ENCODE results near the gene KLHL5.

Gene KLHL5

GRCh38 chr4:39047681-39048080, 14.4 kb upstream of the KLHL5 start:
- Histone ChIP-seq H3K27me3 (ENCODE audit: insufficient read depth, low read length) (no peaks in the 10 kb centered on the region), H2BK120ac (ENCODE audit: insufficient read depth, low read length, poor library complexity) (no peak overlapping the region), H2BK12ac (ENCODE audit: low read length) (no peak overlapping the region), H3K4ac (ENCODE audit: low read depth, low read length) (no peak overlapping the region), H3K4me3 (ENCODE audit: low read depth, low read length) (no peak overlapping the region), H2BK5ac (ENCODE audit: low read depth, low read length, poor library complexity) (no peak overlapping the region), H3K23ac (ENCODE audit: low read length) (no peak overlapping the region), H3K9ac (ENCODE audit: low read length) (no peak overlapping the region), H2AFZ (ENCODE audit: insufficient read depth, low read length, poor library complexity) (no peak overlapping the region), H3K9me3 (ENCODE audit: insufficient read depth, low read depth, low read length) (no peaks in the 10 kb centered on the region), H4K12ac (ENCODE audit: low read depth, low read length) (no peak overlapping the region), H3K14ac (ENCODE audit: low read length) (no peak overlapping the region), H2AK5ac (ENCODE audit: low read length) (no peak overlapping the region), H3K79me1 (ENCODE audit: low read length) (peaks cover 6% of the 10 kb centered on the region), H3K18ac (ENCODE audit: low read length) (no peak overlapping the region), H3K4me2 (ENCODE audit: low read length) (no peak overlapping the region), H3K36me3 (ENCODE audit: control insufficient read depth in 1 of 2, insufficient read depth in 2 of 2, low read length in 2 of 2) (no peaks in the 10 kb centered on the region), H4K91ac (ENCODE audit: low read depth, low read length) (no peak overlapping the region), H3K79me2 (ENCODE audit: control insufficient read depth, insufficient read depth, low read length, poor library complexity) (peaks cover 3% of the 10 kb centered on the region), H4K8ac (ENCODE audit: low read depth, low read length) (no peak overlapping the region), H3K27ac (ENCODE audit: low read depth, low read length) (no peak overlapping the region), H3K4me1 (ENCODE audit: control insufficient read depth in 1 of 2, insufficient read depth in 2 of 2, low read length in 2 of 2) (peaks cover 0 to 9% of the 10 kb centered on the region in 2 experiments)
- DNase-seq: no peak
- WGBS (ENCODE audit: extremely low coverage, insufficient coverage, insufficient read length): no CpG with 5 or more reads among the region's 2 CpGs

GRCh38 chr4:39048311-39048710, 13.7 kb upstream of the KLHL5 start:
- Histone ChIP-seq H2BK120ac (ENCODE audit: insufficient read depth, low read length, poor library complexity) (no peak overlapping the region), H3K4ac (ENCODE audit: low read depth, low read length) (no peak overlapping the region), H3K14ac (ENCODE audit: low read length) (no peak overlapping the region), H4K91ac (ENCODE audit: low read depth, low read length) (no peak overlapping the region), H3K27ac (ENCODE audit: low read depth, low read length) (no peak overlapping the region), H2BK5ac (ENCODE audit: low read depth, low read length, poor library complexity) (no peak overlapping the region), H3K18ac (ENCODE audit: low read length) (no peak overlapping the region), H4K8ac (ENCODE audit: low read depth, low read length) (no peak overlapping the region), H3K9ac (ENCODE audit: low read length) (no peak overlapping the region), H3K23ac (ENCODE audit: low read length) (no peak overlapping the region), H3K79me2 (ENCODE audit: control insufficient read depth, insufficient read depth, low read length, poor library complexity) (peaks cover 3% of the 10 kb centered on the region), H3K27me3 (ENCODE audit: insufficient read depth, low read length) (no peaks in the 10 kb centered on the region), H3K4me1 (ENCODE audit: control insufficient read depth in 1 of 2, insufficient read depth in 2 of 2, low read length in 2 of 2) (peaks cover 0 to 6% of the 10 kb centered on the region in 2 experiments), H2AK5ac (ENCODE audit: low read length) (no peak overlapping the region), H3K79me1 (ENCODE audit: low read length) (peaks cover 6% of the 10 kb centered on the region), H4K12ac (ENCODE audit: low read depth, low read length) (no peak overlapping the region), H3K4me2 (ENCODE audit: low read length) (no peak overlapping the region), H2BK12ac (ENCODE audit: low read length) (no peak overlapping the region), H3K9me3 (ENCODE audit: insufficient read depth, low read depth, low read length) (no peaks in the 10 kb centered on the region), H3K36me3 (ENCODE audit: control insufficient read depth in 1 of 2, insufficient read depth in 2 of 2, low read length in 2 of 2) (no peaks in the 10 kb centered on the region), H2AFZ (ENCODE audit: insufficient read depth, low read length, poor library complexity) (no peak overlapping the region), H3K4me3 (ENCODE audit: low read depth, low read length) (no peak overlapping the region)
- WGBS (ENCODE audit: extremely low coverage, insufficient coverage, insufficient read length): no CpG with 5 or more reads among the region's 1 CpG
- no peak for DNase-seq

GRCh38 chr4:39050590-39050989, 11.4 kb upstream of the KLHL5 start:
- Histone ChIP-seq H4K8ac (ENCODE audit: low read depth, low read length) (no peak overlapping the region), H2BK120ac (ENCODE audit: insufficient read depth, low read length, poor library complexity) (no peak overlapping the region), H3K27me3 (ENCODE audit: insufficient read depth, low read length) (no peaks in the 10 kb centered on the region), H3K4ac (ENCODE audit: low read depth, low read length) (no peak overlapping the region), H3K4me2 (ENCODE audit: low read length) (no peak overlapping the region), H3K4me3 (ENCODE audit: low read depth, low read length) (no peak overlapping the region), H2BK12ac (ENCODE audit: low read length) (no peak overlapping the region), H2AFZ (ENCODE audit: insufficient read depth, low read length, poor library complexity) (no peak overlapping the region), H3K9ac (ENCODE audit: low read length) (no peak overlapping the region), H3K27ac (ENCODE audit: low read depth, low read length) (no peak overlapping the region), H4K91ac (ENCODE audit: low read depth, low read length) (no peak overlapping the region), H3K14ac (ENCODE audit: low read length) (no peak overlapping the region), H3K18ac (ENCODE audit: low read length) (no peak overlapping the region), H4K12ac (ENCODE audit: low read depth, low read length) (no peak overlapping the region), H3K23ac (ENCODE audit: low read length) (no peak overlapping the region), H3K79me1 (ENCODE audit: low read length) (no peaks in the 10 kb centered on the region), H2BK5ac (ENCODE audit: low read depth, low read length, poor library complexity) (no peak overlapping the region), H2AK5ac (ENCODE audit: low read length) (no peak overlapping the region), H3K36me3 (ENCODE audit: control insufficient read depth in 1 of 2, insufficient read depth in 2 of 2, low read length in 2 of 2) (no peaks in the 10 kb centered on the region), H3K79me2 (ENCODE audit: control insufficient read depth, insufficient read depth, low read length, poor library complexity) (no peaks in the 10 kb centered on the region), H3K9me3 (ENCODE audit: insufficient read depth, low read depth, low read length) (no peaks in the 10 kb centered on the region), H3K4me1 (ENCODE audit: control insufficient read depth in 1 of 2, insufficient read depth in 2 of 2, low read length in 2 of 2) (no peaks in the 10 kb centered on the region)
- DNase-seq: no peak
- no CpG with 5 or more reads among the region's 2 CpGs for WGBS (ENCODE audit: extremely low coverage, insufficient coverage, insufficient read length)

- no peaks in the 10 kb centered on the region for H3K27me3 ChIP-seq (ENCODE audit: insufficient read depth, low read length)
- no peak overlapping the region for H2BK120ac ChIP-seq (ENCODE audit: insufficient read depth, low read length, poor library complexity)
- H3K27ac ChIP-seq (ENCODE audit: low read depth, low read length): no peak overlapping the region
- no peaks in the 10 kb centered on the region for H3K79me2 ChIP-seq (ENCODE audit: control insufficient read depth, insufficient read depth, low read length, poor library complexity)
- H3K4me2 ChIP-seq (ENCODE audit: low read length): no peak overlapping the region
- no peaks in the 10 kb centered on the region for H3K79me1 ChIP-seq (ENCODE audit: low read length)
- no peak overlapping the region for H4K12ac ChIP-seq (ENCODE audit: low read depth, low read length)
- H3K9ac ChIP-seq (ENCODE audit: low read length): no peak overlapping the region
- no peak overlapping the region for H3K4ac ChIP-seq (ENCODE audit: low read depth, low read length)
- no peak overlapping the region for H4K8ac ChIP-seq (ENCODE audit: low read depth, low read length)
- H3K4me1 ChIP-seq (ENCODE audit: control insufficient read depth in 1 of 2, insufficient read depth in 2 of 2, low read length in 2 of 2): no peaks in the 10 kb centered on the region
- H3K36me3 ChIP-seq (ENCODE audit: control insufficient read depth in 1 of 2, insufficient read depth in 2 of 2, low read length in 2 of 2): no peaks in the 10 kb centered on the region
- H4K91ac ChIP-seq (ENCODE audit: low read depth, low read length): no peak overlapping the region
- H3K9me3 ChIP-seq (ENCODE audit: insufficient read depth, low read depth, low read length): no peaks in the 10 kb centered on the region
- no peak overlapping the region for H2BK12ac ChIP-seq (ENCODE audit: low read length)
- no peak overlapping the region for H2AFZ ChIP-seq (ENCODE audit: insufficient read depth, low read length, poor library complexity)
- no peak for DNase-seq
- H2AK5ac ChIP-seq (ENCODE audit: low read length): no peak overlapping the region
- no peak overlapping the region for H3K23ac ChIP-seq (ENCODE audit: low read length)
- WGBS (ENCODE audit: extremely low coverage, insufficient coverage, insufficient read length): no CpG with 5 or more reads among the region's 1 CpG
- no peak overlapping the region for H2BK5ac ChIP-seq (ENCODE audit: low read depth, low read length, poor library complexity)
- H3K18ac ChIP-seq (ENCODE audit: low read length): no peak overlapping the region
- H3K4me3 ChIP-seq (ENCODE audit: low read depth, low read length): no peak overlapping the region
- H3K14ac ChIP-seq (ENCODE audit: low read length): no peak overlapping the region
These were observed 10.5 kb upstream of the KLHL5 start for GRCh38 chr4:39051492-39051891.
